Ureter (tissue), 1 donor: ENCODE results near the gene FCN2. TPM values are rescaled to one million over a fixed set of nuclear protein-coding genes. Genes with fewer than 3 reads are reported as not detected.

ENCODE experiments used
- DNase-seq: peaks from one replicate; pipeline ENCODE4 v3.0.0-alpha.2; 2020; ENCODE audit warnings: low spot score
- total RNA-seq: library from RNA; stranded (reverse); gene quantifications from one replicate; pipeline ENCODE4 v1.2.4, GENCODE V29; 2023
- donor health status: DM: yes; HTN: yes; CAD: no.

The FCN2 gene
- total RNA-seq, 1 donor from 2014 or later: 0.49 TPM

- DNase-seq: peak; percentile 29
Measured at GRCh38 chr9:134909511-134910481, 29.2 kb downstream of the FCN2 start.

- DNase-seq: peak; percentile 35
Measured at GRCh38 chr9:134912126-134912840, 31.7 kb downstream of the FCN2 start.

- DNase-seq: peak; percentile 23
Measured at GRCh38 chr9:134913041-134913712, 32.6 kb downstream of the FCN2 start.

- peak; percentile 40 for DNase-seq
Measured at GRCh38 chr9:134913713-134914500, 33.3 kb downstream of the FCN2 start.

- peak; percentile 4 for DNase-seq
Measured at GRCh38 chr9:134914501-134914834, 33.9 kb downstream of the FCN2 start.

GRCh38 chr9:134915046-134915985 lies 34.7 kb downstream of the FCN2 start:
- peak; percentile 36 for DNase-seq

- peak; percentile 34 for DNase-seq
Measured at GRCh38 chr9:134916161-134916665, 35.6 kb downstream of the FCN2 start.

GRCh38 chr9:134917431-134918373 lies 37.1 kb downstream of the FCN2 start, which contains the start of gene FCN1:
FCN1 (minus strand) TSS chr9:134917912; CDS start chr9:134917871, 41 bp downstream.
- DNase-seq: peak; percentile 40

GRCh38 chr9:134918646-134919045 lies 38.0 kb downstream of the FCN2 start:
- peak; percentile 31 for DNase-seq

GRCh38 chr9:134919303-134919702 lies 38.7 kb downstream of the FCN2 start:
- peak; percentile 20 for DNase-seq

GRCh38 chr9:134922066-134922931 lies 41.7 kb downstream of the FCN2 start:
- peak; percentile 58 for DNase-seq

- no peak for DNase-seq
Measured at GRCh38 chr9:134922932-134923240, 42.3 kb downstream of the FCN2 start.

GRCh38 chr9:134923466-134923865 lies 42.9 kb downstream of the FCN2 start:
- DNase-seq: no peak

GRCh38 chr9:134925011-134925511 lies 44.5 kb downstream of the FCN2 start:
- no peak for DNase-seq

- DNase-seq: no peak
Measured at GRCh38 chr9:134928436-134929192, 48.0 kb downstream of the FCN2 start.

GRCh38 chr9:134929193-134930158 lies 48.9 kb downstream of the FCN2 start:
- DNase-seq: no peak
